Erythroblast (primary cell): ENCODE results near the gene NTM.

ENCODE experiments used
- DNase-seq, 2 experiments: peaks; one replicate each; lab custom pipeline; 2025; lab: John Stamatoyannopoulos, UW
- GATA1 ChIP-seq: IDR thresholded peaks from 2 replicates; pipeline ENCODE4 v1.6.1; 2011; ENCODE audit warnings: low read depth, mild to moderate bottlenecking, control low read depth, low read length, moderate library complexity
- POLR2A ChIP-seq: IDR thresholded peaks from 2 replicates; pipeline ENCODE4 v1.6.1; 2011; ENCODE audit warnings: mild to moderate bottlenecking, low read length

NTM gene

GRCh38 chr11:131787119-131787518, 416.7 kb downstream of the NTM start:
- TF ChIP-seq POLR2A = no peak
- TF ChIP-seq GATA1 = no peak
- no peak for DNase-seq

- DNase-seq = no peak
- TF ChIP-seq GATA1 (no peak), POLR2A (no peak)
Measured at GRCh38 chr11:131790586-131790985, 420.2 kb downstream of the NTM start.

- TF ChIP-seq GATA1 (no peak), POLR2A (no peak)
- no peak for DNase-seq
Measured at GRCh38 chr11:131792243-131792642, 421.8 kb downstream of the NTM start.

GRCh38 chr11:131796089-131796488, 425.7 kb downstream of the NTM start:
- DNase-seq = no peak
- TF ChIP-seq POLR2A (no peak), GATA1 (no peak)

- no peak for DNase-seq
- TF ChIP-seq GATA1 (no peak), POLR2A (no peak)
Measured at GRCh38 chr11:131796541-131796940, 426.1 kb downstream of the NTM start.

GRCh38 chr11:131800452-131800851, 430.0 kb downstream of the NTM start:
- TF ChIP-seq GATA1 (no peak), POLR2A (no peak)
- no peak for DNase-seq

- no peak for DNase-seq
Measured at GRCh38 chr11:131802440-131803115, 432.2 kb downstream of the NTM start.

GRCh38 chr11:131807876-131808275, 437.5 kb downstream of the NTM start:
- TF ChIP-seq POLR2A = no peak
- TF ChIP-seq GATA1 = no peak
- DNase-seq = no peak

More at GRCh38 chr11:131802440-131803115, 432.2 kb downstream of the NTM start:
- no peak for TF ChIP-seq GATA1
- TF ChIP-seq POLR2A = no peak

- no peak for TF ChIP-seq GATA1
- no peak for TF ChIP-seq POLR2A
- DNase-seq = no peak
Measured at GRCh38 chr11:131808470-131808869, 438.1 kb downstream of the NTM start.

GRCh38 chr11:131809203-131809918, 438.9 kb downstream of the NTM start:
- DNase-seq = no peak
- TF ChIP-seq GATA1 (no peak), POLR2A (no peak)

- TF ChIP-seq POLR2A (no peak), GATA1 (no peak)
- no peak for DNase-seq
Measured at GRCh38 chr11:131810541-131810940, 440.1 kb downstream of the NTM start.

- no peak for DNase-seq
- TF ChIP-seq GATA1 (no peak), POLR2A (no peak)
Measured at GRCh38 chr11:131811383-131811782, 441.0 kb downstream of the NTM start.

- DNase-seq = no peak
- TF ChIP-seq GATA1 (no peak), POLR2A (no peak)
Measured at GRCh38 chr11:131814108-131814507, 443.7 kb downstream of the NTM start.

GRCh38 chr11:131815590-131815989, 445.2 kb downstream of the NTM start:
- DNase-seq = no peak
- no peak for TF ChIP-seq POLR2A
- no peak for TF ChIP-seq GATA1
